ENCODE measurements around the gene SUMF1.
"Not testable (repeated sequence)": the region's sequence is repeated elsewhere in the genome, so short reads cannot be mapped to it uniquely, and the experiment has no call there.

Gene SUMF1

GRCh38 chr3:4332574-4332973 lies 134.5 kb downstream of the SUMF1 start:
- DNase-seq: no peak

- DNase-seq: no peak
Observed at GRCh38 chr3:4332111-4332510, 135.0 kb downstream of the SUMF1 start.

GRCh38 chr3:4329806-4330205 lies 137.3 kb downstream of the SUMF1 start:
- not testable (repeated sequence) for DNase-seq

GRCh38 chr3:4326868-4327267 lies 140.2 kb downstream of the SUMF1 start:
- no peak for DNase-seq

GRCh38 chr3:4323246-4324027 lies 143.6 kb downstream of the SUMF1 start:
- DNase-seq: no peak

- DNase-seq: no peak
Observed at GRCh38 chr3:4322635-4323034, 144.4 kb downstream of the SUMF1 start.

- no peak for DNase-seq
Observed at GRCh38 chr3:4321732-4322131, 145.3 kb downstream of the SUMF1 start.

GRCh38 chr3:4320096-4320911 lies 146.8 kb downstream of the SUMF1 start:
- DNase-seq: no peak

- no peak for DNase-seq
Observed at GRCh38 chr3:4314688-4315087, 152.4 kb downstream of the SUMF1 start.

- DNase-seq: no peak
Observed at GRCh38 chr3:4313606-4314293, 153.3 kb downstream of the SUMF1 start.

GRCh38 chr3:4311496-4311895 lies 155.6 kb downstream of the SUMF1 start:
- no peak for DNase-seq
